H1 (cell line): ENCODE data around the gene LMO2. TPM values are rescaled to one million over a fixed set of nuclear protein-coding genes. Genes with fewer than 3 reads are reported as not detected.

Source experiments
- CTCF ChIA-PET: fragments of 300-600 bp; sonication (Branson Sonifier 250); formaldehyde crosslinking; loops from one replicate; lab custom pipeline; 2021; ENCODE audit not compliant: partially characterized antibody; lab: Charles Lee
- POLR2A ChIA-PET: fragments of 300-600 bp; sonication (Branson Sonifier 250); formaldehyde crosslinking; loops from one replicate; lab custom pipeline; 2021; ENCODE audit warnings: inconsistent platforms; ENCODE audit not compliant: partially characterized antibody; lab: Charles Lee
- DNase-seq, 2 experiments: peaks; one replicate each; pipeline versions ENCODE4 v3.0.0 to v3.0.0-alpha.2; 2010 to 2022; ENCODE audit warnings: low spot score in 2 of 2, low read depth in 1 of 2, mixed read lengths in 1 of 2
- FAIRE-seq: peaks from 2 replicates; lab custom pipeline; 2011; peaks lifted over from hg19 to GRCh38; lab: Jason Lieb, UNC
- H2AFZ ChIP-seq: 2 replicates; pipeline ENCODE4 v1.8.1; 2012; ENCODE audit warnings: low read length, inconsistent platforms
- H2AK5ac ChIP-seq: 2 replicates; pipeline ENCODE4 v1.6.1; 2013; ENCODE audit warnings: low read depth, low read length
- H2BK120ac ChIP-seq: replicated peaks from 2 replicates; pipeline ENCODE3; 2013; ENCODE audit warnings: low read depth, low read length, inconsistent platforms
- H2BK12ac ChIP-seq: 2 replicates; pipeline ENCODE4 v1.6.1; 2013; ENCODE audit warnings: low read depth, low read length
- H2BK15ac ChIP-seq: 2 replicates; pipeline ENCODE4 v1.6.1; 2013; ENCODE audit warnings: low read length
- H2BK20ac ChIP-seq: 2 replicates; pipeline ENCODE4 v1.6.1; 2013; ENCODE audit warnings: low read length
- H2BK5ac ChIP-seq: 2 replicates; pipeline ENCODE4 v1.6.1; 2013; ENCODE audit warnings: low read depth, low read length
- H3K14ac ChIP-seq: 2 replicates; pipeline ENCODE4 v1.6.1; 2013; ENCODE audit warnings: inconsistent platforms; ENCODE audit not compliant: insufficient read length
- H3K18ac ChIP-seq: 2 replicates; pipeline ENCODE4 v1.6.1; 2013; ENCODE audit warnings: low read length; ENCODE audit errors: extremely low read depth
- H3K23ac ChIP-seq: 2 replicates; pipeline ENCODE4 v1.6.1; 2013; ENCODE audit warnings: inconsistent platforms; ENCODE audit not compliant: insufficient read length
- H3K23me2 ChIP-seq: 2 replicates; pipeline ENCODE4 v1.6.1; 2013; ENCODE audit warnings: low read depth, low read length
- H3K27ac ChIP-seq: 2 replicates; pipeline ENCODE4 v1.6.1; 2011; ENCODE audit warnings: low read depth, low read length, inconsistent platforms
- H3K27me3 ChIP-seq, 4 experiments: replicated peaks in 1 of 4; 1 replicate in 1 of 4; 2 replicates in 3 of 4; pipeline versions ENCODE4 v1.6.1 to v1.8.1; 2011 to 2013; ENCODE audit warnings: low read length in 3 of 4, mild to moderate bottlenecking in 3 of 4, inconsistent platforms in 2 of 4, mixed read lengths in 2 of 4, moderate library complexity in 1 of 4; ENCODE audit not compliant: control insufficient read depth in 3 of 4, insufficient read depth in 3 of 4; ENCODE audit errors: extremely low read depth in 1 of 4
- H3K36me3 ChIP-seq, 4 experiments: 2 replicates each; pipeline versions ENCODE4 v1.6.1 to v1.8.1; 2011 to 2013; ENCODE audit warnings: mild to moderate bottlenecking in 4 of 4, low read length in 3 of 4, moderate library complexity in 2 of 4, control low read depth in 1 of 4, inconsistent platforms in 1 of 4; ENCODE audit not compliant: insufficient read depth in 4 of 4, control insufficient read depth in 2 of 4
- H3K4ac ChIP-seq: replicated peaks from 2 replicates; pipeline ENCODE3; 2013; ENCODE audit warnings: low read length, low read depth, mixed read lengths, inconsistent platforms; ENCODE audit not compliant: insufficient read length
- H3K4me1 ChIP-seq, 4 experiments: replicated peaks in 1 of 4; 1 replicate in 1 of 4; 2 replicates in 3 of 4; pipeline versions ENCODE4 v1.6.1 to v1.8.1; 2011 to 2013; ENCODE audit warnings: low read length in 3 of 4, inconsistent platforms in 2 of 4, mixed read lengths in 1 of 4; ENCODE audit not compliant: insufficient read depth in 4 of 4, control insufficient read depth in 3 of 4
- H3K4me2 ChIP-seq, 2 experiments: 2 replicates each; pipeline versions ENCODE4 v1.6.1 to v1.8.1; 2011 to 2013; ENCODE audit warnings: low read depth in 2 of 2, low read length in 2 of 2, control low read depth in 1 of 2, inconsistent platforms in 1 of 2, mild to moderate bottlenecking in 1 of 2; ENCODE audit not compliant: insufficient read depth in 1 of 2
- H3K4me3 ChIP-seq, 4 experiments: fragments of 200-600, 300-600 bp in 1 of 4; sonication (generic), shearing (Covaris generic), sonication (Bioruptor Twin) in 1 of 4; 2 replicates each; pipeline versions ENCODE4 v1.5.1 to v1.8.1; 2011 to 2016; ENCODE audit warnings: low read length in 4 of 4, low read depth in 3 of 4, control low read depth in 2 of 4, inconsistent platforms in 2 of 4, mild to moderate bottlenecking in 2 of 4, mixed read lengths in 1 of 4, moderate library complexity in 1 of 4; ENCODE audit not compliant: insufficient read depth in 2 of 4; ENCODE audit errors: extremely low read depth in 1 of 4
- H3K56ac ChIP-seq: replicated peaks from 2 replicates; pipeline ENCODE3; 2013; ENCODE audit warnings: low read depth, mild to moderate bottlenecking, mixed read lengths, low read length, inconsistent platforms; ENCODE audit not compliant: insufficient read length
- H3K79me1 ChIP-seq: 2 replicates; pipeline ENCODE4 v1.6.1; 2013; ENCODE audit warnings: low read depth, low read length, control low read depth
- H3K79me2 ChIP-seq, 2 experiments: 2 replicates each; pipeline versions ENCODE4 v1.6.1 to v1.8.1; 2012 to 2013; ENCODE audit warnings: low read length in 2 of 2, mild to moderate bottlenecking in 2 of 2, inconsistent platforms in 1 of 2; ENCODE audit not compliant: insufficient read depth in 2 of 2, control insufficient read depth in 1 of 2
- H3K9ac ChIP-seq, 4 experiments: replicated peaks in 1 of 4; 1 replicate in 1 of 4; 2 replicates in 3 of 4; pipeline versions ENCODE4 v1.6.1 to v1.8.1; 2011 to 2013; ENCODE audit warnings: low read depth in 3 of 4, low read length in 3 of 4, control low read depth in 2 of 4, mild to moderate bottlenecking in 2 of 4, moderate library complexity in 2 of 4, inconsistent platforms in 1 of 4; ENCODE audit errors: extremely low read depth in 1 of 4
- H3K9me3 ChIP-seq, 2 experiments: 2 replicates each; pipeline versions ENCODE4 v1.6.1 to v1.8.1; 2012 to 2013; ENCODE audit warnings: mild to moderate bottlenecking in 2 of 2, moderate library complexity in 2 of 2, control low read depth in 1 of 2, inconsistent platforms in 1 of 2, low read depth in 1 of 2, low read length in 1 of 2, mixed read lengths in 1 of 2; ENCODE audit not compliant: insufficient read depth in 2 of 2
- H4K20me1 ChIP-seq, 2 experiments: replicated peaks in 1 of 2; 2 replicates each; pipeline versions ENCODE3 to v1.8.1; 2011 to 2013; ENCODE audit warnings: inconsistent platforms in 2 of 2, low read length in 2 of 2, mild to moderate bottlenecking in 1 of 2; ENCODE audit not compliant: insufficient read depth in 2 of 2, control insufficient read depth in 1 of 2
- H4K5ac ChIP-seq: 2 replicates; pipeline ENCODE4 v1.6.1; 2013; ENCODE audit warnings: low read length, low read depth, mixed read lengths, inconsistent platforms; ENCODE audit not compliant: insufficient read length
- H4K8ac ChIP-seq: 2 replicates; pipeline ENCODE4 v1.8.0; 2013; ENCODE audit warnings: mild to moderate bottlenecking, moderate library complexity, low read length, inconsistent platforms; ENCODE audit not compliant: insufficient read depth; ENCODE audit errors: extremely low read depth
- H4K91ac ChIP-seq: replicated peaks from 2 replicates; pipeline ENCODE3; 2013; ENCODE audit warnings: low read length, mixed read lengths, inconsistent platforms; ENCODE audit not compliant: insufficient read length
- CEBPB ChIP-seq: IDR thresholded peaks from 2 replicates; pipeline ENCODE4 v1.6.1; 2012; ENCODE audit warnings: low read depth, low read length
- RBBP5 ChIP-seq: IDR thresholded peaks from 2 replicates; pipeline ENCODE4 v1.7.1; 2012; ENCODE audit warnings: low read depth, mild to moderate bottlenecking, inconsistent platforms, low read length, moderate library complexity, borderline replicate concordance
- RNF2 ChIP-seq: fragments of 200-900, 300-1000 bp; sonication (generic); IDR thresholded peaks from 2 replicates; pipeline ENCODE4 v1.7.1; 2016; ENCODE audit warnings: borderline replicate concordance, low read depth, mild to moderate bottlenecking, antibody characterized with exemption, low read length; ENCODE audit not compliant: poor library complexity, severe bottlenecking; ENCODE audit errors: missing control alignments
- SP2 ChIP-seq: IDR thresholded peaks from 2 replicates; pipeline ENCODE4 v1.6.1; 2012; ENCODE audit warnings: mild to moderate bottlenecking, low read length, inconsistent platforms
- WGBS, 2 experiments: shearing (Covaris generic) in 1 of 2; methylation state at CpG; one replicate each; pipeline versions ENCODE4 v1.1.6 to v1.1.7; 2013 to 2015; ENCODE audit warnings: low lambda C conversion rate in 2 of 2, mixed read lengths in 2 of 2, inconsistent platforms in 1 of 2, low coverage in 1 of 2, missing lambda C conversion rate in 1 of 2; ENCODE audit not compliant: insufficient replicate concordance in 2 of 2, insufficient coverage in 1 of 2, insufficient read length in 1 of 2; ENCODE audit errors: extremely low coverage in 1 of 2, missing lambda C conversion rate in 1 of 2; 5-methylcytosine and 5-hydroxymethylcytosine counted together
- polyA plus RNA-seq, 7 experiments: library from polyadenylated mRNA; depleted of rRNA in 3 of 7; stranded (reverse) in 5 of 7; unstranded in 2 of 7; fragments of >200 nt in 5 of 7; fragments of 200-250 nt in 2 of 7; gene quantifications; 1 replicate in 5 of 7; 2 replicates in 1 of 7; 4 replicates in 1 of 7; pipeline versions ENCODE4 v1.2.1 to v1.2.3, GENCODE V29; 2011 to 2013; ENCODE audit warnings: missing spikeins in 2 of 7, mixed read lengths in 2 of 7
- total RNA-seq: library from RNA; stranded (reverse); fragmentation: NEBNext Ultra II Directional; extraction: Animal tissue kit (Norgen Biotek cat#: 25700); gene quantifications from 2 replicates; pipeline ENCODE4 v1.2.1, GENCODE V29; 2021

The LMO2 gene
- total and polyA plus RNA-seq, 2 of the 8 experiments (the other 6 are each of a cell fraction or from before 2014, with no cell fraction given), result 1.6 to 2.7 TPM

GRCh38 chr11:33880979-33881378, 10.9 kb downstream of the LMO2 start:
- no peak for DNase-seq
- Histone ChIP-seq H4K5ac (no peak overlapping the region), H3K4me2 (no peak overlapping the region), H3K36me3 (no peaks in the 10 kb centered on the region; a peak in 1 of 8 replicates), H3K4me1 (peaks cover 0 to 5% (median 0%) of the 10 kb centered on the region in 4 experiments; a peak in 1 of 7 replicates), H4K20me1 (no peaks in the 10 kb centered on the region), H2BK5ac (no peak overlapping the region), H3K27me3 (no peaks in the 10 kb centered on the region), H3K27ac (no peak overlapping the region), H2BK120ac (no peak overlapping the region), H2BK12ac (no peak overlapping the region), H2AK5ac (no peak overlapping the region)
- TF ChIP-seq SP2, result no peak
- no peak for TF ChIP-seq RNF2
- no peak for TF ChIP-seq CEBPB
- TF ChIP-seq RBBP5, result no peak
- TF ChIP-seq, all 59 proteins: peak for 0
- Histone ChIP-seq H3K4me3 (no peak overlapping the region), H3K79me2 (no peaks in the 10 kb centered on the region), H3K23ac (no peak overlapping the region), H2BK15ac (no peak overlapping the region), H3K18ac (no peak overlapping the region), H3K56ac (no peak overlapping the region), H3K9ac (no peak overlapping the region), H3K23me2 (no peaks in the 10 kb centered on the region), H4K91ac (no peak overlapping the region), H4K8ac (no peak overlapping the region), H3K14ac (no peak overlapping the region), H3K9me3 (no peaks in the 10 kb centered on the region), H2AFZ (no peak overlapping the region), H3K4ac (no peak overlapping the region), H2BK20ac (no peak overlapping the region), H3K79me1 (no peaks in the 10 kb centered on the region)
- ChIA-PET CTCF (interaction anchor here (0.8 to 2.1 kb wide), 7 partner anchors 10 to 107 kb away, joined by 3 to 6 read pairs (median 4); partner anchors contain the start of gene LMO2), POLR2A (no interaction called here)
- WGBS, 2 experiments, result 87% methylated on average over 7 of the region's 7 CpGs; no CpG with 5 or more reads in 1 of the 2 experiments
- no peak for FAIRE-seq
